ENCODE measurements around the gene SNORC. TPM values are rescaled to one million over a fixed set of nuclear protein-coding genes. Genes with fewer than 3 reads are reported as not detected.

Gene SNORC
- total RNA-seq, 1 experiment from 2014 or later: 7.8 TPM

DNA sequence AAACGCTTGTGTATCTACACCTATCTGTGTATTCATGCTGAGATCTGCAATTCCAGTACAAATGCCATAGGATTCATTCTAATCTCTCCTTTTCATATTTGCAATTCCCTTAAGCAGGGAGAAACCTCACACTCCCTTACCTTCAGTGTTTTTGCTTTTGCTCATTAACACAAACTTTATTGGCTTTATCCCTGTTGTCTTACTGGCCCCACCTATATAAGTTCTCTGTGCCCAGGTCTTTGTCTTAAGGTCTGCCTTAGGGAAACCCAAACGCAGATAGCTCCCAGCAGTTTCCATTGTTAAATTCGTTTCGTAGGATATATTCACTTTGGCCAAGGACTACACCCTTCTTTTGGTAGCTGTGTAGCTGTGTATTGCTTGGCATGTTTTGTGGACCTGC, 4.0 kb upstream of the SNORC start:
- Mint-ChIP-seq H3K27me3 (ENCODE audit: insufficient read depth, unreplicated experiment) (no peaks in the 10 kb centered on the region), H3K4me3 (ENCODE audit: unreplicated experiment) (no peak overlapping the region), H3K36me3 (ENCODE audit: insufficient read depth, unreplicated experiment) (peaks cover 31% of the 10 kb centered on the region), H3K4me1 (ENCODE audit: insufficient read depth, unreplicated experiment) (no peaks in the 10 kb centered on the region), H3K9me3 (ENCODE audit: unreplicated experiment) (no peaks in the 10 kb centered on the region), H3K27ac (ENCODE audit: low read depth, unreplicated experiment) (no peak overlapping the region)
- BruUV-seq (replicated peaks): no TSS peak
- TF ChIP-seq, protein P1, sequence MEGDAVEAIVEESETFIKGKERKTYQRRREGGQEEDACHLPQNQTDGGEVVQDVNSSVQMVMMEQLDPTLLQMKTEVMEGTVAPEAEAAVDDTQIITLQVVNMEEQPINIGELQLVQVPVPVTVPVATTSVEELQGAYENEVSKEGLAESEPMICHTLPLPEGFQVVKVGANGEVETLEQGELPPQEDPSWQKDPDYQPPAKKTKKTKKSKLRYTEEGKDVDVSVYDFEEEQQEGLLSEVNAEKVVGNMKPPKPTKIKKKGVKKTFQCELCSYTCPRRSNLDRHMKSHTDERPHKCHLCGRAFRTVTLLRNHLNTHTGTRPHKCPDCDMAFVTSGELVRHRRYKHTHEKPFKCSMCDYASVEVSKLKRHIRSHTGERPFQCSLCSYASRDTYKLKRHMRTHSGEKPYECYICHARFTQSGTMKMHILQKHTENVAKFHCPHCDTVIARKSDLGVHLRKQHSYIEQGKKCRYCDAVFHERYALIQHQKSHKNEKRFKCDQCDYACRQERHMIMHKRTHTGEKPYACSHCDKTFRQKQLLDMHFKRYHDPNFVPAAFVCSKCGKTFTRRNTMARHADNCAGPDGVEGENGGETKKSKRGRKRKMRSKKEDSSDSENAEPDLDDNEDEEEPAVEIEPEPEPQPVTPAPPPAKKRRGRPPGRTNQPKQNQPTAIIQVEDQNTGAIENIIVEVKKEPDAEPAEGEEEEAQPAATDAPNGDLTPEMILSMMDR (IDR thresholded peaks at IDR 0.05; ENCODE audit: unreplicated experiment): no peak
- CTCF ChIA-PET: interaction anchor here (0.7 to 2.2 kb wide), 3 partner anchors 12 to 188 kb away, joined by 3 to 9 read pairs (median 5); no protein-coding TSS in a partner anchor
- POLR2A ChIA-PET: interaction anchor here (1.1 kb wide), 1 partner anchor 824 kb away, joined by 4 read pairs; no protein-coding TSS in a partner anchor
- DNase-seq (ENCODE audit: unreplicated experiment): no peak
- intact Hi-C loops (cut with micrococcal nuclease): no loop called here

DNA sequence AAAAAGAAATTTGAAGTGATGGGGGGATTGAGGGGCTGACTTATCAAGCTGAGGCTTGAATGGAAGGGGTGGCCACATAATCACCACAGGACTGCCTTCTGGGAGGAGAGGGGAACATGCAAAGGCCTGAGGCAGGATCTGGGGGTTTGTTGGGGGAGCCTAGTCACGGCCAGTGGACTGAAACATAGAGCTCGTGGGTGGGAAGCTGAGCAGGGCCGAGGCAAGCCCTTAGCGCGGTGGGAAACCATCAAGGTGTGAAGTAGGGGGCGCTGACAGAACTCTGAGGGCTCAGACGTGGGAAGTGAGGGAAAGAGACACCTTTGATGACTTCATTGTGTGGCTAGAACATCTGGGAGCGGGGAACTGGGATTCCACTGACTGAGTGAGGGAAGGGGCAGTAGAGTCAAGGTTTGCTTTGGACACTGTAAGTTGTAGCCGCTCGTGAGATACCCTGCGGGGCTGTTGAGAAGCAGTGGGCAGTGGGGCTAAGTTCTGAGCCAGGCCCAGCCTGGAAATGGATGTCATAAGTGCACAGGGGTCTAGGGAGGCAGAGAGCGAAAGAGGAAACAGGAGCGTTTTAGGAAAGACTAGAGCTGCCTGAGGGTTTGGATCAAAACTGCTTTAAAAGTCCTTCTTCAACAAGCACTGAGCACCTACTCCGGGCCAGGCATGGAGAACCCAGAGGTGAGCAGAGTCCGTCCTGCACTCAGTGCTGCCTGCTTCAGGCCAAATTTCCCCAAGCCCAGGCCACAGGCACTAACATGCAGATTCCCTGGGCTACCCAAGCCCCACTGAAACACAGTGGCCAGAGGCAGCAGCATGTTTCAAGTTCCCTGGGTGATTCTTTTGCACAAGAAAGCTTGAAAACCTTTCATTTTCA, 686 bp upstream of the SNORC start:
- H3K27me3 Mint-ChIP-seq (ENCODE audit: insufficient read depth, unreplicated experiment): no peaks in the 10 kb centered on the region
- TF ChIP-seq, protein P1 (IDR thresholded peaks at IDR 0.05; ENCODE audit: unreplicated experiment): no peak
- intact Hi-C loops (cut with micrococcal nuclease): no loop called here
- H3K4me1 Mint-ChIP-seq (ENCODE audit: insufficient read depth, unreplicated experiment): no peaks in the 10 kb centered on the region
- peaks cover 16% of the 10 kb centered on the region for H3K36me3 Mint-ChIP-seq (ENCODE audit: insufficient read depth, unreplicated experiment)
- CTCF ChIA-PET: interaction anchor here (1.0 kb wide), 1 partner anchor 16 kb away, joined by 3 read pairs; no protein-coding TSS in a partner anchor
- H3K9me3 Mint-ChIP-seq (ENCODE audit: unreplicated experiment): no peaks in the 10 kb centered on the region
- DNase-seq (ENCODE audit: unreplicated experiment): no peak
- no peak overlapping the region for H3K4me3 Mint-ChIP-seq (ENCODE audit: unreplicated experiment)
- peak overlapping the region; percentile 39 for H3K27ac Mint-ChIP-seq (ENCODE audit: low read depth, unreplicated experiment)
- POLR2A ChIA-PET: interaction anchor here (0.8 kb wide), 1 partner anchor 86 kb away, joined by 4 read pairs; no protein-coding TSS in a partner anchor
- no TSS peak for BruUV-seq (replicated peaks)

DNA sequence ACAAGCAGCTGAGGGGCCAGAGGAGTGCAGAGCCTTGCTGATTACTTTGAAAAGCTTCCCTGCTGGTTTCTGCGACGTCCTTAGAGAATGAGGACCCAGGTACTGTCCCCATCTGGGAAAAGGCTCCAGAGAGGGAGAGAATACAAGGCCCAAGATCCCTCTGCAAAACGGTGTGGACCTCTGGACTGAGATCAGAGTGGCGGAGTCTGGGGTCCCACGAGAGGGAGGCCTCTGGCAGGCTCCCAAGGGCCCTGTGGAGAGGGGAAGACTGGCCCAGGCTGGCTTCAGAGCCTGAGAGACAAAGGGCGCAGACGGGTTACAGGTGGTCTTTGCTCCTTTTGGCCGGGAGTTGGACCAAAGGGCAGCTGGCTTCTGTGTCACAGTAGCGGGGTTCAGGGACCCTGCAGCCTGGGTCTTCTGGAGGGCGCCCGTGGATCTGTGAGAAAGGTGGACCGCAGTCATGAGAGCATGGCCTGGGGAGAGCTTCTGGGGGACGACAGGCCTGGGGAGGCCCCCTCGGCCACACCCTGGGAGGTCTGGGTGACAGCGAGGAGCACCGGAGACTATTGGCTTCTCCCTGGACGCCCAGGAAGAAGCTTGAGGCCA, 805 bp downstream of the SNORC start:
- Mint-ChIP-seq H3K27me3 (ENCODE audit: insufficient read depth, unreplicated experiment) (no peaks in the 10 kb centered on the region), H3K36me3 (ENCODE audit: insufficient read depth, unreplicated experiment) (peaks cover 23% of the 10 kb centered on the region), H3K4me3 (ENCODE audit: unreplicated experiment) (no peak overlapping the region), H3K4me1 (ENCODE audit: insufficient read depth, unreplicated experiment) (no peaks in the 10 kb centered on the region), H3K9me3 (ENCODE audit: unreplicated experiment) (no peaks in the 10 kb centered on the region), H3K27ac (ENCODE audit: low read depth, unreplicated experiment) (no peak overlapping the region)
- TF ChIP-seq, protein P1 (IDR thresholded peaks at IDR 0.05; ENCODE audit: unreplicated experiment): no peak
- CTCF ChIA-PET: no interaction called here
- intact Hi-C loops (cut with micrococcal nuclease): no loop called here
- POLR2A ChIA-PET: interaction anchor here (0.6 kb wide), 1 partner anchor 37 kb away, joined by 5 read pairs; no protein-coding TSS in a partner anchor
- no TSS peak for BruUV-seq (replicated peaks)
- no peak for DNase-seq (ENCODE audit: unreplicated experiment)

DNA sequence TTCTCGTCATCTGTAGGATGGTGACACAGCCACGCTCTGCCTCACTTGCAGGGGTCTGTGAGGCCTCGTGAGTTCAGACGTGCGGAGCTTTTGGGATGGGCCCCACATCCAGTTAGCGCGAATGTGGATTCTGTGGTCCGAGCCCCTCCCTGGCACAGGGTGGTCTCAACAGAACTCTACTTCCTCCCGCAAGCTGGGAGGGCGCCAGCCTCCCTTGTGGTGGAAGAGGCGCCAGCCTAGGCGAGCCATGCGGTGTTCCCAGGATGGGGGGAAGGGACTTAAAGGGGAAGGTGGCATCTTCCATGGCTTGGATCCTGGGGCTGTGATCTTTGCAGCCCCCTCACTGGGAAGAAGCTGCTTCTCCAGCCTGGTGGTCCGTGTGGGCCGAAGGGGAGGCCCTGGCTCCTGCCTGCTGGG, 1.4 kb downstream of the SNORC start:
- DNase-seq (ENCODE audit: unreplicated experiment): no peak
- H3K36me3 Mint-ChIP-seq (ENCODE audit: insufficient read depth, unreplicated experiment): peaks cover 23% of the 10 kb centered on the region
- ChIA-PET CTCF (no interaction called here), POLR2A (no interaction called here)
- no peaks in the 10 kb centered on the region for H3K9me3 Mint-ChIP-seq (ENCODE audit: unreplicated experiment)
- intact Hi-C loops (cut with micrococcal nuclease): no loop called here
- BruUV-seq (replicated peaks): no TSS peak
- TF ChIP-seq, protein P1 (IDR thresholded peaks at IDR 0.05; ENCODE audit: unreplicated experiment): no peak
- no peaks in the 10 kb centered on the region for H3K27me3 Mint-ChIP-seq (ENCODE audit: insufficient read depth, unreplicated experiment)
- no peak overlapping the region for H3K4me3 Mint-ChIP-seq (ENCODE audit: unreplicated experiment)
- no peak overlapping the region for H3K27ac Mint-ChIP-seq (ENCODE audit: low read depth, unreplicated experiment)
- no peaks in the 10 kb centered on the region for H3K4me1 Mint-ChIP-seq (ENCODE audit: insufficient read depth, unreplicated experiment)

Measured in MCF 10A (cell line).